Stimulated activated CD8-positive, alpha-beta memory T cell treated with anti-CD3 and anti-CD28 coated beads, Interleukin-15, amount 100 ng/mL, for 24 hours (primary cell): ENCODE data around the gene C8A.

Experiments used
- DNase-seq: peaks from one replicate; pipeline ENCODE4 v3.0.0-alpha.2; 2020; ENCODE audit warnings: low read depth

C8A gene

GRCh38 chr1:56837244-56837939 is 17.2 kb upstream of the C8A start:
- no peak for DNase-seq

- DNase-seq = no peak
Observed at GRCh38 chr1:56838759-56839158, 15.8 kb upstream of the C8A start.

- DNase-seq = no peak
Observed at GRCh38 chr1:56843544-56843943, 11.1 kb upstream of the C8A start.

GRCh38 chr1:56844545-56845136 is 10.0 kb upstream of the C8A start:
- DNase-seq = no peak

- DNase-seq = no peak
Observed at GRCh38 chr1:56845343-56845742, 9.3 kb upstream of the C8A start.

- no peak for DNase-seq
Observed at GRCh38 chr1:56849750-56850149, 4.8 kb upstream of the C8A start.

- DNase-seq = no peak
Observed at GRCh38 chr1:56850411-56850810, 4.2 kb upstream of the C8A start.

GRCh38 chr1:56850922-56851321 is 3.7 kb upstream of the C8A start:
- DNase-seq = no peak

- DNase-seq = no peak
Observed at GRCh38 chr1:56852476-56852875, 2.1 kb upstream of the C8A start.

GRCh38 chr1:56855190-56855589 is 593 bp downstream of the C8A start:
- no peak for DNase-seq

GRCh38 chr1:56856186-56856585 is 1.6 kb downstream of the C8A start:
- DNase-seq = no peak

- DNase-seq = no peak
Observed at GRCh38 chr1:56859287-56859686, 4.7 kb downstream of the C8A start.

- DNase-seq = no peak
Observed at GRCh38 chr1:56863265-56863992, 8.8 kb downstream of the C8A start.

- no peak for DNase-seq
Observed at GRCh38 chr1:56864430-56864829, 9.8 kb downstream of the C8A start.

GRCh38 chr1:56866656-56867055 is 12.1 kb downstream of the C8A start:
- DNase-seq = no peak

- no peak for DNase-seq
Observed at GRCh38 chr1:56867491-56867890, 12.9 kb downstream of the C8A start.

GRCh38 chr1:56868761-56869160 is 14.2 kb downstream of the C8A start:
- DNase-seq = no peak

GRCh38 chr1:56872597-56872996 is 18.0 kb downstream of the C8A start:
- DNase-seq = no peak

GRCh38 chr1:56873213-56873612 is 18.6 kb downstream of the C8A start:
- DNase-seq = no peak

- DNase-seq = no peak
Observed at GRCh38 chr1:56874689-56875088, 20.1 kb downstream of the C8A start.

GRCh38 chr1:56877973-56878372 is 23.4 kb downstream of the C8A start:
- DNase-seq = no peak

- DNase-seq = no peak
Observed at GRCh38 chr1:56880774-56881173, 26.2 kb downstream of the C8A start.

GRCh38 chr1:56881417-56881816 is 26.8 kb downstream of the C8A start:
- no peak for DNase-seq
